NCI-H446 treated with DMSO at 0.1 percent for 48 hours (cell line): ENCODE measurements around the gene GHRL.

Experiments
- DNase-seq: peaks from one replicate; lab custom pipeline; 2025; lab: John Stamatoyannopoulos, UW

Gene GHRL

GRCh38 chr3:10292505-10293419 is at the start of gene GHRL:
Gene GHRL (minus strand): TSS chr3:10292947. CDS start chr3:10290180, 2,767 bp downstream.
- DNase-seq: no peak

- no peak for DNase-seq
Measured at GRCh38 chr3:10341901-10342398, 49.2 kb upstream of the GHRL start.

- no peak for DNase-seq
Measured at GRCh38 chr3:10340476-10340875, 47.7 kb upstream of the GHRL start.

GRCh38 chr3:10340046-10340445 is 47.3 kb upstream of the GHRL start:
- no peak for DNase-seq

GRCh38 chr3:10339376-10339955 is 46.7 kb upstream of the GHRL start:
- DNase-seq: no peak

- no peak for DNase-seq
Measured at GRCh38 chr3:10338591-10339353, 46.0 kb upstream of the GHRL start.

GRCh38 chr3:10338164-10338470 is 45.4 kb upstream of the GHRL start:
- no peak for DNase-seq

- no peak for DNase-seq
Measured at GRCh38 chr3:10337323-10338163, 44.8 kb upstream of the GHRL start.

- DNase-seq: no peak
Measured at GRCh38 chr3:10336761-10337160, 44.0 kb upstream of the GHRL start.

GRCh38 chr3:10335871-10336622 is 43.3 kb upstream of the GHRL start:
- DNase-seq: no peak

- DNase-seq: no peak
Measured at GRCh38 chr3:10335190-10335738, 42.5 kb upstream of the GHRL start.

GRCh38 chr3:10334459-10334858 is 41.7 kb upstream of the GHRL start:
- peak; percentile 9 for DNase-seq

- no peak for DNase-seq
Measured at GRCh38 chr3:10334042-10334441, 41.3 kb upstream of the GHRL start.

- no peak for DNase-seq
Measured at GRCh38 chr3:10333349-10333650, 40.6 kb upstream of the GHRL start.

- no peak for DNase-seq
Measured at GRCh38 chr3:10332481-10333348, 40.0 kb upstream of the GHRL start.

GRCh38 chr3:10331320-10331719 is 38.6 kb upstream of the GHRL start:
- DNase-seq: no peak

GRCh38 chr3:10330319-10330718 is 37.6 kb upstream of the GHRL start:
- no peak for DNase-seq

- DNase-seq: no peak
Measured at GRCh38 chr3:10329495-10330015, 36.8 kb upstream of the GHRL start.

GRCh38 chr3:10328460-10329071 is 35.8 kb upstream of the GHRL start:
- DNase-seq: no peak
